IMR-90 (cell line): Measurements from ENCODE around the gene SATB2. TPM values are rescaled to one million over a fixed set of nuclear protein-coding genes. Genes with fewer than 3 reads are reported as not detected.

ENCODE experiments used
- ATAC-seq: fragments of 200-7000 bp; cut with Tn5 transposase; 2 replicates; pipeline ENCODE4 v1.9.1; 2020; ENCODE audit warnings: low read depth, mild to moderate bottlenecking, moderate library complexity
- BruUV-seq: library from RNA; stranded (reverse); fragments of 400-500 nt; replicated peaks from 2 replicates; lab custom pipeline; 2021; lab: Mats Ljungman, UMichigan
- CTCF ChIA-PET: fragments of 300-600 bp; formaldehyde crosslinking; extraction: SDS; loops from one replicate; lab custom pipeline; 2021; ENCODE audit warnings: antibody characterized with exemption; lab: Yijun Ruan, JAX
- POLR2A ChIA-PET: fragments of 300-600 bp; sonication (Branson Sonifier 250); formaldehyde crosslinking; loops from one replicate; lab custom pipeline; 2022; ENCODE audit warnings: antibody characterized with exemption; ENCODE audit not compliant: unreplicated experiment; lab: Charles Lee
- DNase-seq: peaks from one replicate; pipeline ENCODE4 v3.0.0; 2013
- H2AFZ ChIP-seq: replicated peaks from 2 replicates; pipeline ENCODE3; 2013; ENCODE audit warnings: low read length, mild to moderate bottlenecking; ENCODE audit not compliant: poor library complexity
- H2AK5ac ChIP-seq: 2 replicates; pipeline ENCODE4 v1.6.1; 2013; ENCODE audit warnings: low read depth, low read length, inconsistent platforms
- H2AK9ac ChIP-seq: replicated peaks from 2 replicates; pipeline ENCODE3; 2013; ENCODE audit warnings: mild to moderate bottlenecking, low read depth, low read length, moderate library complexity; ENCODE audit not compliant: poor library complexity
- H2BK120ac ChIP-seq: 2 replicates; pipeline ENCODE4 v1.6.1; 2013; ENCODE audit warnings: low read depth, low read length, inconsistent platforms
- H2BK15ac ChIP-seq: 3 replicates; pipeline ENCODE4 v1.6.1; 2013; ENCODE audit warnings: low read depth, low read length, inconsistent platforms
- H2BK20ac ChIP-seq: 2 replicates; pipeline ENCODE4 v1.6.1; 2013; ENCODE audit warnings: low read depth, mild to moderate bottlenecking, inconsistent platforms, low read length, moderate library complexity
- H2BK5ac ChIP-seq: 2 replicates; pipeline ENCODE4 v1.6.1; 2013; ENCODE audit warnings: mild to moderate bottlenecking, low read depth, low read length, inconsistent platforms; ENCODE audit not compliant: poor library complexity, severe bottlenecking
- H3K14ac ChIP-seq: replicated peaks from 2 replicates; pipeline ENCODE4 v1.6.1; 2013; ENCODE audit warnings: low read depth, low read length, inconsistent platforms
- H3K18ac ChIP-seq: 2 replicates; pipeline ENCODE4 v1.6.1; 2013; ENCODE audit warnings: low read depth, low read length, control low read depth
- H3K23ac ChIP-seq: 2 replicates; pipeline ENCODE4 v1.6.1; 2013; ENCODE audit warnings: low read depth, low read length, inconsistent platforms
- H3K27ac ChIP-seq: 2 replicates; pipeline ENCODE4 v1.5.1; 2013; ENCODE audit warnings: mild to moderate bottlenecking, control low read depth, low read length; ENCODE audit not compliant: insufficient read depth
- H3K27me3 ChIP-seq: 2 replicates; pipeline ENCODE4 v1.6.1; 2013; ENCODE audit warnings: low read length; ENCODE audit not compliant: control insufficient read depth, insufficient read depth
- H3K36me3 ChIP-seq: 2 replicates; pipeline ENCODE4 v1.6.1; 2013; ENCODE audit warnings: low read length, mixed read lengths; ENCODE audit not compliant: control insufficient read depth, insufficient read depth
- H3K4ac ChIP-seq: 2 replicates; pipeline ENCODE4 v1.6.1; 2013; ENCODE audit warnings: low read depth, low read length, inconsistent platforms
- H3K4me1 ChIP-seq: 2 replicates; pipeline ENCODE4 v1.6.1; 2013; ENCODE audit warnings: low read length, mixed read lengths; ENCODE audit not compliant: control insufficient read depth, insufficient read depth
- H3K4me2 ChIP-seq: 2 replicates; pipeline ENCODE4 v1.6.1; 2013; ENCODE audit warnings: low read depth, mild to moderate bottlenecking, control low read depth, low read length, moderate library complexity
- H3K4me3 ChIP-seq: 2 replicates; pipeline ENCODE4 v1.5.1; 2013; ENCODE audit warnings: low read depth, mild to moderate bottlenecking, control low read depth, low read length, moderate library complexity; ENCODE audit not compliant: insufficient read depth
- H3K56ac ChIP-seq: 2 replicates; pipeline ENCODE4 v1.6.1; 2013; ENCODE audit warnings: low read length, inconsistent platforms; ENCODE audit not compliant: insufficient read depth; ENCODE audit errors: extremely low read depth
- H3K79me1 ChIP-seq, 2 experiments: 2 replicates each; pipeline ENCODE4 v1.6.1; 2013; ENCODE audit warnings: low read length in 2 of 2, inconsistent platforms in 1 of 2, low read depth in 1 of 2
- H3K9ac ChIP-seq: 2 replicates; pipeline ENCODE4 v1.6.1; 2013; ENCODE audit warnings: low read depth, low read length, control low read depth
- H3K9me1 ChIP-seq: 2 replicates; pipeline ENCODE4 v1.6.1; 2013; ENCODE audit warnings: low read length, inconsistent platforms; ENCODE audit not compliant: insufficient read depth
- H3K9me3 ChIP-seq: 2 replicates; pipeline ENCODE4 v1.6.1; 2013; ENCODE audit warnings: low read length; ENCODE audit not compliant: control insufficient read depth, insufficient read depth
- H4K20me1 ChIP-seq: 2 replicates; pipeline ENCODE4 v1.6.1; 2013; ENCODE audit warnings: low read length, inconsistent platforms; ENCODE audit not compliant: insufficient read depth
- H4K5ac ChIP-seq: 2 replicates; pipeline ENCODE4 v1.6.1; 2013; ENCODE audit warnings: mild to moderate bottlenecking, low read depth, low read length, control low read depth
- H4K8ac ChIP-seq, 2 experiments: 2 replicates each; pipeline ENCODE4 v1.6.1; 2013; ENCODE audit warnings: low read depth in 2 of 2, low read length in 2 of 2, control low read depth in 1 of 2, inconsistent platforms in 1 of 2
- H4K91ac ChIP-seq: 2 replicates; pipeline ENCODE4 v1.6.1; 2013; ENCODE audit warnings: low read depth, low read length, inconsistent platforms; ENCODE audit not compliant: insufficient read depth
- BHLHE40 ChIP-seq: fragments of 150-350 bp; IDR thresholded peaks from 2 replicates; pipeline ENCODE4 v1.6.1; 2016; ENCODE audit warnings: mild to moderate bottlenecking, low read depth, low read length
- CEBPB ChIP-seq: IDR thresholded peaks from 2 replicates; pipeline ENCODE4 v1.6.1; 2012; ENCODE audit warnings: low read depth, low read length, improper control_type of control experiment
- CHD1 ChIP-seq: IDR thresholded peaks from 2 replicates; pipeline ENCODE4 v1.6.1; 2012; ENCODE audit warnings: low read depth, low read length, improper control_type of control experiment
- CTCF ChIP-seq: conservative IDR thresholded peaks from 2 replicates; pipeline ENCODE4 v1.5.1; 2012; ENCODE audit warnings: mild to moderate bottlenecking, low read depth, low read length, improper control_type of control experiment
- ELK1 ChIP-seq: fragments of 150-350 bp; IDR thresholded peaks from 2 replicates; pipeline ENCODE4 v1.6.1; 2016; ENCODE audit warnings: low read depth, mild to moderate bottlenecking, low read length, moderate library complexity, borderline replicate concordance
- FOS ChIP-seq: fragments of 150-350 bp; IDR thresholded peaks from 2 replicates; pipeline ENCODE4 v1.6.1; 2016; ENCODE audit warnings: low read depth, low read length
- MAFK ChIP-seq: IDR thresholded peaks from 2 replicates; pipeline ENCODE4 v1.6.1; 2012; ENCODE audit warnings: low read depth, low read length, improper control_type of control experiment
- MAZ ChIP-seq: IDR thresholded peaks from 2 replicates; pipeline ENCODE4 v1.6.1; 2012; ENCODE audit warnings: low read depth, mild to moderate bottlenecking, low read length, improper control_type of control experiment, moderate library complexity, borderline replicate concordance
- MXI1 ChIP-seq: IDR thresholded peaks from 2 replicates; pipeline ENCODE4 v1.6.1; 2012; ENCODE audit warnings: low read depth, mild to moderate bottlenecking, low read length, moderate library complexity, borderline replicate concordance
- NFE2L2 ChIP-seq: fragments of 150-350 bp; IDR thresholded peaks from 2 replicates; pipeline ENCODE4 v1.6.1; 2016; ENCODE audit warnings: low read depth, mild to moderate bottlenecking, low read length
- POLR2A ChIP-seq: IDR thresholded peaks from 2 replicates; pipeline ENCODE4 v1.6.1; 2012; ENCODE audit warnings: mild to moderate bottlenecking, low read depth, low read length
- RAD21 ChIP-seq: IDR thresholded peaks from 2 replicates; pipeline ENCODE4 v1.6.1; 2012; ENCODE audit warnings: low read length, improper control_type of control experiment
- RCOR1 ChIP-seq: IDR thresholded peaks from 2 replicates; pipeline ENCODE4 v1.6.1; 2012; ENCODE audit warnings: mild to moderate bottlenecking, low read length, improper control_type of control experiment; ENCODE audit not compliant: insufficient replicate concordance
- RFX5 ChIP-seq: IDR thresholded peaks from 2 replicates; pipeline ENCODE4 v1.8.0; 2012; ENCODE audit warnings: low read depth, mild to moderate bottlenecking, low read length, moderate library complexity
- SMC3 ChIP-seq: fragments of 150-350 bp; IDR thresholded peaks from 2 replicates; pipeline ENCODE4 v1.6.1; 2016; ENCODE audit warnings: low read depth, mild to moderate bottlenecking, antibody characterized with exemption, low read length, moderate library complexity
- USF2 ChIP-seq: fragments of 150-350 bp; IDR thresholded peaks from 2 replicates; pipeline ENCODE4 v1.6.1; 2017; ENCODE audit warnings: mild to moderate bottlenecking, antibody characterized with exemption, low read length, low read depth
- WGBS, 2 experiments: methylation state at CpG; one replicate each; pipeline versions ENCODE4 v1.1.5 to v1.1.7; 2013; ENCODE audit warnings: missing lambda C conversion rate in 2 of 2; ENCODE audit not compliant: insufficient read length in 1 of 2; ENCODE audit errors: extremely low coverage in 2 of 2; 5-methylcytosine and 5-hydroxymethylcytosine counted together
- dilution Hi-C: fragments of 300-500 bp; cut with HindIII; formaldehyde crosslinking; loops from one replicate; pipeline ENCODE4 v1.14.3; 2018; ENCODE audit warnings: low sequenced_read_pairs; ENCODE audit not compliant: unreplicated experiment
- in situ Hi-C: fragments of 300-500 bp; cut with MboI; formaldehyde crosslinking; loops from 3 replicates; pipeline ENCODE4 v1.14.3; 2019; ENCODE audit warnings: low sequenced_read_pairs, inconsistent platforms, mixed read lengths
- intact Hi-C: fragments of 100-400 bp; cut with micrococcal nuclease; formaldehyde crosslinking; loops from 2 replicates; pipeline ENCODE4 v1.10.0; 2022
- polyA plus RNA-seq, 3 experiments: library from polyadenylated mRNA; depleted of rRNA; stranded (reverse); fragments of >200 nt; gene quantifications; 2 replicates each; pipeline ENCODE4 v1.2.3, GENCODE V29; 2012; ENCODE audit warnings: low replicate concordance in 1 of 3
- total RNA-seq: library from RNA; depleted of rRNA; stranded (reverse); fragments of >200 nt; gene quantifications from 2 replicates; pipeline ENCODE4 v1.2.3, GENCODE V29; 2012

Gene SATB2
- total and polyA plus RNA-seq, 2 of the 4 experiments (the other 2 are of a cell fraction): 6.2 to 8.4 TPM

- ChIA-PET CTCF (interaction anchor here (0.5 to 1.1 kb wide), 3 partner anchors 27 to 1550 kb away, joined by 3 to 5 read pairs (median 3); no protein-coding TSS in a partner anchor), POLR2A (no interaction called here)
- Histone ChIP-seq H4K8ac (no peak overlapping the region), H3K4me1 (peaks cover 3% of the 10 kb centered on the region; the same call in 1 of the 2 replicates), H2BK5ac (no peak overlapping the region), H3K14ac (no peak overlapping the region), H4K91ac (no peak overlapping the region), H3K9me1 (peaks cover 2% of the 10 kb centered on the region; the same call in 1 of the 2 replicates), H2AK9ac (no peak overlapping the region), H4K5ac (no peak overlapping the region), H3K4me2 (no peak overlapping the region), H3K4me3 (no peak overlapping the region), H2AK5ac (no peak overlapping the region), H3K56ac (no peak overlapping the region), H3K36me3 (peaks cover 2% of the 10 kb centered on the region; the same call in 1 of the 2 replicates), H3K9me3 (no peaks in the 10 kb centered on the region), H2BK120ac (no peak overlapping the region), H3K23ac (no peak overlapping the region), H2BK15ac (no peak overlapping the region), H3K27me3 (no peaks in the 10 kb centered on the region), H2AFZ (no peak overlapping the region), H3K79me1 (0 out of 4 replicates have a peak, but pooled peaks cover 0 to 4% of the 10 kb centered on the region in 2 experiments), H3K4ac (no peak overlapping the region), H3K9ac (no peak overlapping the region), H3K18ac (no peak overlapping the region), H3K27ac (no peak overlapping the region), H4K20me1 (no peaks in the 10 kb centered on the region), H2BK20ac (no peak overlapping the region)
- BruUV-seq: no TSS peak
- whole genome bisulfite sequencing, 2 experiments: 86% methylated on average over 2 of the region's 2 CpGs; no CpG with 5 or more reads in 1 of the 2 experiments
- ATAC-seq (peak; percentile 68), DNase-seq (peak; percentile 39)
- intact Hi-C loops (no loop called here), in situ Hi-C loops (no loop called here), dilution Hi-C loops (no loop called here)
- TF ChIP-seq RCOR1 (no peak), FOS (no peak), MAFK (no peak), POLR2A (no peak), BHLHE40 (no peak), CEBPB (no peak), ELK1 (no peak), RAD21 (no peak), NFE2L2 (no peak), SMC3 (no peak), MXI1 (no peak), RFX5 (no peak), CHD1 (no peak), CTCF (no peak), MAZ (no peak), USF2 (no peak)
Measured at GRCh38 chr2:199366406-199366805, 91.3 kb downstream of the SATB2 start.
